Astrocyte (in vitro differentiated cells and primary cell): ENCODE results near the gene SSBP2.

Experiments
- EZH2 ChIP-seq: IDR thresholded peaks from 2 replicates; pipeline ENCODE4 v1.6.1; 2012; ENCODE audit warnings: mild to moderate bottlenecking, low read length, inconsistent platforms; ENCODE audit not compliant: insufficient read depth
- TF ChIP-seq, protein P1 (sequence below): IDR thresholded peaks from 2 replicates; pipeline ENCODE4 v1.5.1; 2011; ENCODE audit warnings: low read depth, mild to moderate bottlenecking, inconsistent platforms, low read length, moderate library complexity; ENCODE audit not compliant: insufficient read depth

DNA sequence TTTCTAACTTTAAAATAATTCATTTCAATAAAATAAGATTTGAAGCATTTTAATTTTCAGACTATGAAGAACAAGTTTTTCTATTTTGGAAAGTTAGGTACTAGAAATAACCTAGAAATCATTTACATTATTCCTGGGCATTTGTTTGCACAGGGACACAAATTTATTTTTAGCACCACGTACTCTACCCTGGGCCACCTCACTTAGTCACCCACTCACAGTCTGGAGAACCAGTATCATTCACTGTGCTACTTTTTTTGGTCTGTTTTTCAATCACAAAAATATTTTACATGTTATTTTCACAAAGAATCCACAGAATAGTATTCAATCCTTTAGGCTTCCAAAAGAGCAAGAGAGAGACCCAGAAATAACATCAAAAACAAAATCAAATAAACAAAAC lies 228.3 kb downstream of the SSBP2 start:
- TF ChIP-seq, protein P1, sequence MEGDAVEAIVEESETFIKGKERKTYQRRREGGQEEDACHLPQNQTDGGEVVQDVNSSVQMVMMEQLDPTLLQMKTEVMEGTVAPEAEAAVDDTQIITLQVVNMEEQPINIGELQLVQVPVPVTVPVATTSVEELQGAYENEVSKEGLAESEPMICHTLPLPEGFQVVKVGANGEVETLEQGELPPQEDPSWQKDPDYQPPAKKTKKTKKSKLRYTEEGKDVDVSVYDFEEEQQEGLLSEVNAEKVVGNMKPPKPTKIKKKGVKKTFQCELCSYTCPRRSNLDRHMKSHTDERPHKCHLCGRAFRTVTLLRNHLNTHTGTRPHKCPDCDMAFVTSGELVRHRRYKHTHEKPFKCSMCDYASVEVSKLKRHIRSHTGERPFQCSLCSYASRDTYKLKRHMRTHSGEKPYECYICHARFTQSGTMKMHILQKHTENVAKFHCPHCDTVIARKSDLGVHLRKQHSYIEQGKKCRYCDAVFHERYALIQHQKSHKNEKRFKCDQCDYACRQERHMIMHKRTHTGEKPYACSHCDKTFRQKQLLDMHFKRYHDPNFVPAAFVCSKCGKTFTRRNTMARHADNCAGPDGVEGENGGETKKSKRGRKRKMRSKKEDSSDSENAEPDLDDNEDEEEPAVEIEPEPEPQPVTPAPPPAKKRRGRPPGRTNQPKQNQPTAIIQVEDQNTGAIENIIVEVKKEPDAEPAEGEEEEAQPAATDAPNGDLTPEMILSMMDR: no peak
- TF ChIP-seq EZH2: no peak
